ENCODE results near the gene ITGA1.

ITGA1 gene

GRCh38 chr5:52897238-52897614 lies 109.5 kb downstream of the ITGA1 start:
- no peak for DNase-seq (ENCODE audit: low read depth in 2 of 2)

- no peak for DNase-seq (ENCODE audit: low read depth in 2 of 2)
These were observed 111.4 kb downstream of the ITGA1 start for GRCh38 chr5:52898961-52899680.

- no peak for DNase-seq (ENCODE audit: low read depth in 2 of 2)
These were observed 115.4 kb downstream of the ITGA1 start for GRCh38 chr5:52903142-52903541.

- no peak for DNase-seq (ENCODE audit: low read depth in 2 of 2)
These were observed 118.6 kb downstream of the ITGA1 start for GRCh38 chr5:52906343-52906742.

GRCh38 chr5:52906845-52907244 lies 119.1 kb downstream of the ITGA1 start:
- DNase-seq (ENCODE audit: low read depth in 2 of 2): no peak

GRCh38 chr5:52909192-52909591 lies 121.5 kb downstream of the ITGA1 start:
- DNase-seq (ENCODE audit: low read depth in 2 of 2): no peak

GRCh38 chr5:52910071-52910470 lies 122.4 kb downstream of the ITGA1 start:
- DNase-seq (ENCODE audit: low read depth in 2 of 2): no peak

GRCh38 chr5:52915176-52915875 lies 127.6 kb downstream of the ITGA1 start:
- DNase-seq (ENCODE audit: low read depth in 2 of 2): peak; percentile 6 to 41

GRCh38 chr5:52920929-52921328 lies 133.2 kb downstream of the ITGA1 start:
- no peak for DNase-seq (ENCODE audit: low read depth in 2 of 2)

- no peak for DNase-seq (ENCODE audit: low read depth in 2 of 2)
These were observed 134.7 kb downstream of the ITGA1 start for GRCh38 chr5:52922384-52922783.

GRCh38 chr5:52924456-52924855 lies 136.7 kb downstream of the ITGA1 start:
- no peak for DNase-seq (ENCODE audit: low read depth in 2 of 2)

GRCh38 chr5:52925001-52925400 lies 137.3 kb downstream of the ITGA1 start:
- DNase-seq (ENCODE audit: low read depth in 2 of 2): no peak

- no peak for DNase-seq (ENCODE audit: low read depth in 2 of 2)
These were observed 141.0 kb downstream of the ITGA1 start for GRCh38 chr5:52928689-52929088.

GRCh38 chr5:52938226-52938625 lies 150.5 kb downstream of the ITGA1 start:
- no peak for DNase-seq (ENCODE audit: low read depth in 2 of 2)

- DNase-seq (ENCODE audit: low read depth in 2 of 2): no peak
These were observed 155.6 kb downstream of the ITGA1 start for GRCh38 chr5:52943285-52943684.

GRCh38 chr5:52943808-52944207 lies 156.1 kb downstream of the ITGA1 start:
- no peak for DNase-seq (ENCODE audit: low read depth in 2 of 2)

- DNase-seq (ENCODE audit: low read depth in 2 of 2): no peak
These were observed 157.3 kb downstream of the ITGA1 start for GRCh38 chr5:52945040-52945439.

GRCh38 chr5:52947208-52947607 lies 159.5 kb downstream of the ITGA1 start:
- no peak for DNase-seq (ENCODE audit: low read depth in 2 of 2)

- DNase-seq (ENCODE audit: low read depth in 2 of 2): no peak
These were observed 160.1 kb downstream of the ITGA1 start for GRCh38 chr5:52947851-52948250.

- peak; percentile 18 to 39 for DNase-seq (ENCODE audit: low read depth in 2 of 2)
These were observed 160.8 kb downstream of the ITGA1 start for GRCh38 chr5:52948418-52949076.

- no peak for DNase-seq (ENCODE audit: low read depth in 2 of 2)
These were observed 163.0 kb downstream of the ITGA1 start for GRCh38 chr5:52950686-52951085.

GRCh38 chr5:52952483-52952882 lies 164.8 kb downstream of the ITGA1 start:
- no peak for DNase-seq (ENCODE audit: low read depth in 2 of 2)

GRCh38 chr5:52956014-52956413 lies 168.3 kb downstream of the ITGA1 start:
- DNase-seq (ENCODE audit: low read depth in 2 of 2): no peak

Measured in activated CD4-positive, alpha-beta T cell treated with anti-CD3 and anti-CD28 coated beads for 24 hours (primary cell).